HL-60 (cell line): Measurements from ENCODE around the gene MOAP1.
"Not testable (repeated sequence)": the region's sequence is repeated elsewhere in the genome, so short reads cannot be mapped to it uniquely, and the experiment has no call there.

Experiments
- DNase-seq, 2 experiments: peaks; one replicate each; pipeline ENCODE4 v3.0.0-alpha.2; 2010 to 2020; ENCODE audit warnings: low read depth in 1 of 2, low spot score in 1 of 2
- H3K27ac ChIP-seq: fragments of 250-450 bp; sonication (Bioruptor Pico); replicated peaks from 2 replicates; pipeline ENCODE4 v1.5.1; 2020; ENCODE audit warnings: mild to moderate bottlenecking, moderate library complexity
- H3K27me3 ChIP-seq: fragments of 250-450 bp; sonication (Bioruptor Pico); 2 replicates; pipeline ENCODE4 v1.5.1; 2021; ENCODE audit warnings: mild to moderate bottlenecking, moderate library complexity; ENCODE audit not compliant: insufficient read depth, poor library complexity, severe bottlenecking
- H3K4me3 ChIP-seq: replicated peaks from 2 replicates; pipeline ENCODE4 v1.5.1; 2011; ENCODE audit warnings: mild to moderate bottlenecking, control low read depth, low read length; ENCODE audit not compliant: insufficient read depth
- CTCF ChIP-seq: IDR thresholded peaks from one replicate; pipeline ENCODE4 v1.5.1; 2011; ENCODE audit warnings: low read length, control low read depth, inconsistent platforms; ENCODE audit not compliant: insufficient read depth
- GABPA ChIP-seq: IDR thresholded peaks from 2 replicates; pipeline ENCODE4 v1.6.1; 2012; ENCODE audit warnings: low read depth
- POLR2AphosphoS5 ChIP-seq: IDR thresholded peaks from 2 replicates; pipeline ENCODE4 v1.6.1; 2012; ENCODE audit warnings: low read depth
- SPI1 ChIP-seq: IDR thresholded peaks from 2 replicates; pipeline ENCODE4 v1.6.1; 2012; ENCODE audit warnings: low read depth, mild to moderate bottlenecking, borderline replicate concordance
- TF ChIP-seq, protein P1 (sequence below): IDR thresholded peaks from 2 replicates; pipeline ENCODE4 v1.6.1; 2012; ENCODE audit warnings: low read depth; ENCODE audit not compliant: insufficient replicate concordance

The MOAP1 gene

GRCh38 chr14:93142854-93143652, 41.6 kb downstream of the MOAP1 start:
- H3K4me3 ChIP-seq, result no peak overlapping the region
- DNase-seq, result no peak
- no peaks in the 10 kb centered on the region for H3K27me3 ChIP-seq
- no peak overlapping the region for H3K27ac ChIP-seq
- no peak for TF ChIP-seq CTCF
- no peak for TF ChIP-seq GABPA
- TF ChIP-seq, protein P1, sequence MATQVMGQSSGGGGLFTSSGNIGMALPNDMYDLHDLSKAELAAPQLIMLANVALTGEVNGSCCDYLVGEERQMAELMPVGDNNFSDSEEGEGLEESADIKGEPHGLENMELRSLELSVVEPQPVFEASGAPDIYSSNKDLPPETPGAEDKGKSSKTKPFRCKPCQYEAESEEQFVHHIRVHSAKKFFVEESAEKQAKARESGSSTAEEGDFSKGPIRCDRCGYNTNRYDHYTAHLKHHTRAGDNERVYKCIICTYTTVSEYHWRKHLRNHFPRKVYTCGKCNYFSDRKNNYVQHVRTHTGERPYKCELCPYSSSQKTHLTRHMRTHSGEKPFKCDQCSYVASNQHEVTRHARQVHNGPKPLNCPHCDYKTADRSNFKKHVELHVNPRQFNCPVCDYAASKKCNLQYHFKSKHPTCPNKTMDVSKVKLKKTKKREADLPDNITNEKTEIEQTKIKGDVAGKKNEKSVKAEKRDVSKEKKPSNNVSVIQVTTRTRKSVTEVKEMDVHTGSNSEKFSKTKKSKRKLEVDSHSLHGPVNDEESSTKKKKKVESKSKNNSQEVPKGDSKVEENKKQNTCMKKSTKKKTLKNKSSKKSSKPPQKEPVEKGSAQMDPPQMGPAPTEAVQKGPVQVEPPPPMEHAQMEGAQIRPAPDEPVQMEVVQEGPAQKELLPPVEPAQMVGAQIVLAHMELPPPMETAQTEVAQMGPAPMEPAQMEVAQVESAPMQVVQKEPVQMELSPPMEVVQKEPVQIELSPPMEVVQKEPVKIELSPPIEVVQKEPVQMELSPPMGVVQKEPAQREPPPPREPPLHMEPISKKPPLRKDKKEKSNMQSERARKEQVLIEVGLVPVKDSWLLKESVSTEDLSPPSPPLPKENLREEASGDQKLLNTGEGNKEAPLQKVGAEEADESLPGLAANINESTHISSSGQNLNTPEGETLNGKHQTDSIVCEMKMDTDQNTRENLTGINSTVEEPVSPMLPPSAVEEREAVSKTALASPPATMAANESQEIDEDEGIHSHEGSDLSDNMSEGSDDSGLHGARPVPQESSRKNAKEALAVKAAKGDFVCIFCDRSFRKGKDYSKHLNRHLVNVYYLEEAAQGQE, result no peak
- TF ChIP-seq POLR2AphosphoS5, result no peak
- TF ChIP-seq SPI1, result no peak

DNA sequence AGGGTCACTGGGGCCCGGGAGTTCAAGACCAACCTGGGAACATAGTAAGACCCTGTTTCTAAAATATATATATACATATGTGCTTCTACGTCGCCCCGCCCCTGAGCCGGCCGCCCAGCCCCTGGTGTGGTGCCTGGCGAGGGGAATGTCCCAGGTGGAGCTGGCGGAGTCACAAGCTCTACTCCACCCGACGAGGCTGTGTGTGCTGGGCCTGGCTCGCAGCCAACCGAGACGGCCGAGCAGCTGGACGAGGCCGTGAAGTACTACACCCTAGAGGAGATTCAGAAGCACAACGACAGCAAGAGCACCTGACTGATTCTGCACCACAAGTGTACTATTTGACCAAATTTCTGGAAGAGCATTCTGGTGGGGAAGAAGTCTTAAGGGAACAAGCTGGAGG, 46.8 kb downstream of the MOAP1 start:
- Histone ChIP-seq H3K27me3 (no peaks in the 10 kb centered on the region), H3K4me3 (no peak overlapping the region), H3K27ac (no peak overlapping the region)
- no peak for DNase-seq
- TF ChIP-seq, protein P1, result no peak
- TF ChIP-seq SPI1 (no peak), POLR2AphosphoS5 (no peak)

DNA sequence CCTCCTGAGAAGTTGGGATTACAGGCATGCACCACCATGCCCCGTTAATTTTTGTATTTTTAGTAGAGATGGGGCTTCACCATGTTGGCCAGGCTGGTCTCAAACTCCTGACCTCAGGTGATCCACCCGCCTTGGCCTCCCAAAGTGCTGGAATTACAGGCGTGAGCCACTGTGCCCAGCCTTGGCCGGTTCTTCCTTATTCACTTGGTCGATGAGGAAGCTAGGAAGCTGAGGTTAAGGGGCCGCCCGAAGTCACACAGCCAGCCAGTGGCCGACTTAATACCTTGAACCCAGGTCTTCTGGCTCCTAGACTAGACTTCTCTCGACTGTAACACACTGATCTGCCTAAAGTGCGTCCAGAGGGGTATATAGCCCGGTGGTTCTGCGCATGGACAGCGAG, 48.2 kb downstream of the MOAP1 start:
- H3K27me3 ChIP-seq, H3K27ac ChIP-seq, DNase-seq, H3K4me3 ChIP-seq: not testable (repeated sequence)

- no peak overlapping the region for H3K4me3 ChIP-seq
- TF ChIP-seq, protein P1, result no peak
- TF ChIP-seq CTCF, result no peak
- no peak for TF ChIP-seq GABPA
- TF ChIP-seq POLR2AphosphoS5, result no peak
- TF ChIP-seq SPI1, result no peak
- no peak overlapping the region for H3K27ac ChIP-seq
- H3K27me3 ChIP-seq, result no peaks in the 10 kb centered on the region
- no peak for DNase-seq
Measured at GRCh38 chr14:93136009-93136408, 48.7 kb downstream of the MOAP1 start.
